K562 (cell line): ENCODE data around the gene PWP2.

Experiments used
- EGR1 ChIP-seq: fragments of 450-650 bp; conservative IDR thresholded peaks from 2 replicates; pipeline ENCODE4 v1.6.1; 2017; ENCODE audit warnings: mild to moderate bottlenecking
- HLTF ChIP-seq: fragments of 450-650 bp; IDR thresholded peaks from 2 replicates; pipeline ENCODE4 v1.6.1; 2016
- MTA3 ChIP-seq: fragments of 450-650 bp; formaldehyde crosslinking; IDR thresholded peaks from 2 replicates; pipeline ENCODE4 v1.6.1; 2017; ENCODE audit warnings: mild to moderate bottlenecking, borderline replicate concordance
- NCOR1 ChIP-seq: fragments of 450-650 bp; IDR thresholded peaks from 2 replicates; pipeline ENCODE4 v1.6.1; 2016; ENCODE audit warnings: mild to moderate bottlenecking, moderate library complexity
- NR4A1 ChIP-seq, 2 experiments: fragments of 250-450 bp in 1 of 2; fragments of 450-650 bp in 1 of 2; sonication (Bioruptor Pico) in 1 of 2; IDR thresholded peaks; 2 replicates each; pipeline versions ENCODE4 v1.4.0 to v1.6.1; 2016 to 2020; ENCODE audit warnings: mild to moderate bottlenecking in 2 of 2, missing compliant biosample characterization in 1 of 2, missing genetic modification characterization in 1 of 2, moderate library complexity in 1 of 2
- POLR2AphosphoS5 ChIP-seq: IDR thresholded peaks from 2 replicates; pipeline ENCODE4 v1.6.1; 2011; ENCODE audit warnings: mild to moderate bottlenecking, low read depth, low read length, moderate library complexity; ENCODE audit not compliant: control insufficient read depth, insufficient read depth
- RFX5 ChIP-seq: IDR thresholded peaks from 2 replicates; pipeline ENCODE4 v1.6.1; 2011; ENCODE audit warnings: low read depth, mild to moderate bottlenecking, improper control_type of control experiment, low read length
- YY1 ChIP-seq, 3 experiments: IDR thresholded peaks; 2 replicates each; pipeline ENCODE4 v1.6.1; 2011; ENCODE audit warnings: low read length in 2 of 3, mild to moderate bottlenecking in 2 of 3, moderate library complexity in 2 of 3, borderline replicate concordance in 1 of 3, control low read depth in 1 of 3, low read depth in 1 of 3; ENCODE audit not compliant: insufficient read depth in 3 of 3, insufficient replicate concordance in 2 of 3, control insufficient read depth in 1 of 3, insufficient read length in 1 of 3; ENCODE audit errors: extremely low read depth in 1 of 3
- ZFP36 ChIP-seq: fragments of 150-350 bp; IDR thresholded peaks from 2 replicates; pipeline ENCODE4 v1.6.1; 2018; ENCODE audit warnings: low read length, low read depth; ENCODE audit not compliant: partially characterized antibody
- TF ChIP-seq, protein P1 (sequence below), 3 experiments: IDR thresholded peaks in 2 of 3; conservative IDR thresholded peaks in 1 of 3; 2 replicates each; pipeline ENCODE4 v1.5.1; 2011 to 2012; ENCODE audit warnings: low read length in 3 of 3, mild to moderate bottlenecking in 3 of 3, control low read depth in 2 of 3, improper control_type of control experiment in 1 of 3, inconsistent platforms in 1 of 3, low read depth in 1 of 3, mixed read lengths in 1 of 3, moderate library complexity in 1 of 3; ENCODE audit not compliant: insufficient read depth in 2 of 3
- TF ChIP-seq, protein P2 (sequence below): sonication (generic); formaldehyde crosslinking; IDR thresholded peaks from 2 replicates; pipeline ENCODE4 v1.8.0; 2023; ENCODE audit warnings: mild to moderate bottlenecking, missing genetic modification reagents
- TF ChIP-seq, protein P3 (sequence below), 2 experiments: fragments of 450-650 bp; formaldehyde crosslinking in 1 of 2; IDR thresholded peaks; 2 replicates each; pipeline versions ENCODE4 v1.4.0 to v1.6.1; 2014 to 2020; ENCODE audit warnings: mild to moderate bottlenecking in 2 of 2, borderline replicate concordance in 1 of 2, low read depth in 1 of 2

DNA sequence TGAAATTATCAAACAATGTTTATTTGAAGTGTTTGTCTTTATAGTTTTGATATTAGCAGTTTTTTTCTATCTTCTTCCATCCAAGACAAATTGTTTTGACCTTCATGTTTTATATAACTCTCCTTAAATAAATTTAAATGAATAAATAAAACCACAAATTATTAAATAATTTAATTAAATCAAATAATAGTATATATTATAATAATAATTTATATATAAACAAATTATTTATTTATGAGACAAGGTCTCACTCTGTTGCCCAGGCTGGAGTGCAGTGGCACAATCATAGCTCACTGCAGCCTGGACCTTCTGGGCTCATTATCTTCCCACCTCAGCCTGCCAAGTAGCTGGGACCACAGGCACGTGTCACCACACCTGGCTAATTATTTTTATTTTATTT, 12.4 kb upstream of the PWP2 start:
- no peak for TF ChIP-seq POLR2AphosphoS5
- TF ChIP-seq MTA3: no peak
- TF ChIP-seq NR4A1 (CRISPR knock-in tag; IDR thresholded peaks at IDR 0.05): no peak
- no peak for TF ChIP-seq NR4A1 (tag; IDR thresholded peaks at IDR 0.05)
- no peak for TF ChIP-seq YY1 (IDR thresholded peaks at IDR 0.05; ENCODE audit: borderline replicate concordance in 1 of 3, control insufficient read depth in 1 of 3, extremely low read depth in 1 of 3, insufficient read depth in 3 of 3, insufficient read length in 1 of 3, insufficient replicate concordance in 2 of 3, low read depth in 1 of 3, low read length in 2 of 3)
- TF ChIP-seq NCOR1: no peak
- TF ChIP-seq, protein P1, sequence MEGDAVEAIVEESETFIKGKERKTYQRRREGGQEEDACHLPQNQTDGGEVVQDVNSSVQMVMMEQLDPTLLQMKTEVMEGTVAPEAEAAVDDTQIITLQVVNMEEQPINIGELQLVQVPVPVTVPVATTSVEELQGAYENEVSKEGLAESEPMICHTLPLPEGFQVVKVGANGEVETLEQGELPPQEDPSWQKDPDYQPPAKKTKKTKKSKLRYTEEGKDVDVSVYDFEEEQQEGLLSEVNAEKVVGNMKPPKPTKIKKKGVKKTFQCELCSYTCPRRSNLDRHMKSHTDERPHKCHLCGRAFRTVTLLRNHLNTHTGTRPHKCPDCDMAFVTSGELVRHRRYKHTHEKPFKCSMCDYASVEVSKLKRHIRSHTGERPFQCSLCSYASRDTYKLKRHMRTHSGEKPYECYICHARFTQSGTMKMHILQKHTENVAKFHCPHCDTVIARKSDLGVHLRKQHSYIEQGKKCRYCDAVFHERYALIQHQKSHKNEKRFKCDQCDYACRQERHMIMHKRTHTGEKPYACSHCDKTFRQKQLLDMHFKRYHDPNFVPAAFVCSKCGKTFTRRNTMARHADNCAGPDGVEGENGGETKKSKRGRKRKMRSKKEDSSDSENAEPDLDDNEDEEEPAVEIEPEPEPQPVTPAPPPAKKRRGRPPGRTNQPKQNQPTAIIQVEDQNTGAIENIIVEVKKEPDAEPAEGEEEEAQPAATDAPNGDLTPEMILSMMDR (IDR thresholded peaks at IDR 0.05 in 2 of 3, conservative IDR thresholded peaks at IDR 0.05 in 1 of 3; ENCODE audit: insufficient read depth in 2 of 3, low read depth in 1 of 3, low read length in 3 of 3): no peak
- TF ChIP-seq HLTF: no peak
- TF ChIP-seq, protein P2, sequence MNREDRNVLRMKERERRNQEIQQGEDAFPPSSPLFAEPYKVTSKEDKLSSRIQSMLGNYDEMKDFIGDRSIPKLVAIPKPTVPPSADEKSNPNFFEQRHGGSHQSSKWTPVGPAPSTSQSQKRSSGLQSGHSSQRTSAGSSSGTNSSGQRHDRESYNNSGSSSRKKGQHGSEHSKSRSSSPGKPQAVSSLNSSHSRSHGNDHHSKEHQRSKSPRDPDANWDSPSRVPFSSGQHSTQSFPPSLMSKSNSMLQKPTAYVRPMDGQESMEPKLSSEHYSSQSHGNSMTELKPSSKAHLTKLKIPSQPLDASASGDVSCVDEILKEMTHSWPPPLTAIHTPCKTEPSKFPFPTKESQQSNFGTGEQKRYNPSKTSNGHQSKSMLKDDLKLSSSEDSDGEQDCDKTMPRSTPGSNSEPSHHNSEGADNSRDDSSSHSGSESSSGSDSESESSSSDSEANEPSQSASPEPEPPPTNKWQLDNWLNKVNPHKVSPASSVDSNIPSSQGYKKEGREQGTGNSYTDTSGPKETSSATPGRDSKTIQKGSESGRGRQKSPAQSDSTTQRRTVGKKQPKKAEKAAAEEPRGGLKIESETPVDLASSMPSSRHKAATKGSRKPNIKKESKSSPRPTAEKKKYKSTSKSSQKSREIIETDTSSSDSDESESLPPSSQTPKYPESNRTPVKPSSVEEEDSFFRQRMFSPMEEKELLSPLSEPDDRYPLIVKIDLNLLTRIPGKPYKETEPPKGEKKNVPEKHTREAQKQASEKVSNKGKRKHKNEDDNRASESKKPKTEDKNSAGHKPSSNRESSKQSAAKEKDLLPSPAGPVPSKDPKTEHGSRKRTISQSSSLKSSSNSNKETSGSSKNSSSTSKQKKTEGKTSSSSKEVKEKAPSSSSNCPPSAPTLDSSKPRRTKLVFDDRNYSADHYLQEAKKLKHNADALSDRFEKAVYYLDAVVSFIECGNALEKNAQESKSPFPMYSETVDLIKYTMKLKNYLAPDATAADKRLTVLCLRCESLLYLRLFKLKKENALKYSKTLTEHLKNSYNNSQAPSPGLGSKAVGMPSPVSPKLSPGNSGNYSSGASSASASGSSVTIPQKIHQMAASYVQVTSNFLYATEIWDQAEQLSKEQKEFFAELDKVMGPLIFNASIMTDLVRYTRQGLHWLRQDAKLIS (CRISPR knock-in tag): no peak
- TF ChIP-seq ZFP36: no peak
- TF ChIP-seq, protein P3, sequence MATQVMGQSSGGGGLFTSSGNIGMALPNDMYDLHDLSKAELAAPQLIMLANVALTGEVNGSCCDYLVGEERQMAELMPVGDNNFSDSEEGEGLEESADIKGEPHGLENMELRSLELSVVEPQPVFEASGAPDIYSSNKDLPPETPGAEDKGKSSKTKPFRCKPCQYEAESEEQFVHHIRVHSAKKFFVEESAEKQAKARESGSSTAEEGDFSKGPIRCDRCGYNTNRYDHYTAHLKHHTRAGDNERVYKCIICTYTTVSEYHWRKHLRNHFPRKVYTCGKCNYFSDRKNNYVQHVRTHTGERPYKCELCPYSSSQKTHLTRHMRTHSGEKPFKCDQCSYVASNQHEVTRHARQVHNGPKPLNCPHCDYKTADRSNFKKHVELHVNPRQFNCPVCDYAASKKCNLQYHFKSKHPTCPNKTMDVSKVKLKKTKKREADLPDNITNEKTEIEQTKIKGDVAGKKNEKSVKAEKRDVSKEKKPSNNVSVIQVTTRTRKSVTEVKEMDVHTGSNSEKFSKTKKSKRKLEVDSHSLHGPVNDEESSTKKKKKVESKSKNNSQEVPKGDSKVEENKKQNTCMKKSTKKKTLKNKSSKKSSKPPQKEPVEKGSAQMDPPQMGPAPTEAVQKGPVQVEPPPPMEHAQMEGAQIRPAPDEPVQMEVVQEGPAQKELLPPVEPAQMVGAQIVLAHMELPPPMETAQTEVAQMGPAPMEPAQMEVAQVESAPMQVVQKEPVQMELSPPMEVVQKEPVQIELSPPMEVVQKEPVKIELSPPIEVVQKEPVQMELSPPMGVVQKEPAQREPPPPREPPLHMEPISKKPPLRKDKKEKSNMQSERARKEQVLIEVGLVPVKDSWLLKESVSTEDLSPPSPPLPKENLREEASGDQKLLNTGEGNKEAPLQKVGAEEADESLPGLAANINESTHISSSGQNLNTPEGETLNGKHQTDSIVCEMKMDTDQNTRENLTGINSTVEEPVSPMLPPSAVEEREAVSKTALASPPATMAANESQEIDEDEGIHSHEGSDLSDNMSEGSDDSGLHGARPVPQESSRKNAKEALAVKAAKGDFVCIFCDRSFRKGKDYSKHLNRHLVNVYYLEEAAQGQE (IDR thresholded peaks at IDR 0.05; ENCODE audit: borderline replicate concordance): no peak
- TF ChIP-seq, protein P3 (CRISPR knock-in tag; IDR thresholded peaks at IDR 0.05; ENCODE audit: low read depth): no peak
- no peak for TF ChIP-seq EGR1
- no peak for TF ChIP-seq RFX5
